DND-41 (cell line): Measurements from ENCODE around the gene FOXI1.

ENCODE experiments used
- EZH2 ChIP-seq: IDR thresholded peaks from 3 replicates; pipeline ENCODE4 v1.6.1; 2012; ENCODE audit warnings: borderline replicate concordance, low read depth, mild to moderate bottlenecking, moderate library complexity, low read length, inconsistent platforms; ENCODE audit not compliant: severe bottlenecking
- TF ChIP-seq, protein P1 (sequence below): IDR thresholded peaks from 2 replicates; pipeline ENCODE4 v1.5.1; 2012; ENCODE audit warnings: borderline replicate concordance, low read length, moderate library complexity, mild to moderate bottlenecking; ENCODE audit not compliant: poor library complexity, severe bottlenecking; ENCODE audit errors: extremely low read depth

GRCh38 chr5:170104710-170105109, 987 bp upstream of the FOXI1 start:
- TF ChIP-seq, protein P1, sequence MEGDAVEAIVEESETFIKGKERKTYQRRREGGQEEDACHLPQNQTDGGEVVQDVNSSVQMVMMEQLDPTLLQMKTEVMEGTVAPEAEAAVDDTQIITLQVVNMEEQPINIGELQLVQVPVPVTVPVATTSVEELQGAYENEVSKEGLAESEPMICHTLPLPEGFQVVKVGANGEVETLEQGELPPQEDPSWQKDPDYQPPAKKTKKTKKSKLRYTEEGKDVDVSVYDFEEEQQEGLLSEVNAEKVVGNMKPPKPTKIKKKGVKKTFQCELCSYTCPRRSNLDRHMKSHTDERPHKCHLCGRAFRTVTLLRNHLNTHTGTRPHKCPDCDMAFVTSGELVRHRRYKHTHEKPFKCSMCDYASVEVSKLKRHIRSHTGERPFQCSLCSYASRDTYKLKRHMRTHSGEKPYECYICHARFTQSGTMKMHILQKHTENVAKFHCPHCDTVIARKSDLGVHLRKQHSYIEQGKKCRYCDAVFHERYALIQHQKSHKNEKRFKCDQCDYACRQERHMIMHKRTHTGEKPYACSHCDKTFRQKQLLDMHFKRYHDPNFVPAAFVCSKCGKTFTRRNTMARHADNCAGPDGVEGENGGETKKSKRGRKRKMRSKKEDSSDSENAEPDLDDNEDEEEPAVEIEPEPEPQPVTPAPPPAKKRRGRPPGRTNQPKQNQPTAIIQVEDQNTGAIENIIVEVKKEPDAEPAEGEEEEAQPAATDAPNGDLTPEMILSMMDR: no peak
- TF ChIP-seq EZH2: no peak
